Measurements from ENCODE around the gene PRDM1.

- TF ChIP-seq POLR2A (IDR thresholded peaks at IDR 0.05; ENCODE audit: low read depth, low read length), result no peak
- no peak for TF ChIP-seq POLR2AphosphoS5 (IDR thresholded peaks at IDR 0.05; ENCODE audit: low read depth, low read length)
- no peak for TF ChIP-seq TAF1 (IDR thresholded peaks at IDR 0.05; ENCODE audit: borderline replicate concordance, low read depth, low read length)
These were observed 22.7 kb upstream of the PRDM1 start for GRCh38 chr6:106063448-106063850.

All from GM12892 (cell line).